Upper lobe of left lung (tissue), 4 donors: Measurements from ENCODE around the gene ADGRE2.

Experiments used
- CTCF ChIP-seq, 6 experiments: fragments of 450-650 bp in 4 of 6; fragments of 200-600 bp in 2 of 6; sonication (generic) in 2 of 6; IDR thresholded peaks; one replicate each; pipeline ENCODE4 v1.5.1; 2016 to 2019; ENCODE audit warnings: antibody characterized with exemption in 6 of 6
- EP300 ChIP-seq, 4 donors: sonication (generic); formaldehyde crosslinking; IDR thresholded peaks; one replicate each; pipeline ENCODE4 v1.5.1; 2017; ENCODE audit warnings: antibody characterized with exemption in 4 of 4, control low read depth in 2 of 4
- POLR2A ChIP-seq, 4 donors: fragments of 450-650 bp; IDR thresholded peaks; one replicate each; pipeline ENCODE4 v1.5.1; 2016 to 2017; ENCODE audit warnings: antibody characterized with exemption in 4 of 4, mild to moderate bottlenecking in 2 of 4
- POLR2AphosphoS5 ChIP-seq, 2 donors: sonication (generic); formaldehyde crosslinking; IDR thresholded peaks; one replicate each; pipeline ENCODE4 v1.5.1; 2017; ENCODE audit warnings: antibody characterized with exemption in 2 of 2

- TF ChIP-seq CTCF (IDR thresholded peaks at IDR 0.05) (peak in 1 of 6 experiments; percentile 25), POLR2A (IDR thresholded peaks at IDR 0.05) (peak in 2 of 4 donors; percentile 74 to 83), POLR2AphosphoS5 (IDR thresholded peaks at IDR 0.05) (peak; percentile 55 to 86), EP300 (IDR thresholded peaks at IDR 0.05) (no peak)
Observed at GRCh38 chr19:14689598-14690503, 88.5 kb downstream of the ADGRE2 start, which contains the start of gene ZNF333.
